A549 (cell line): Measurements from ENCODE around the gene GAL3ST2. TPM values are rescaled to one million over a fixed set of nuclear protein-coding genes. Genes with fewer than 3 reads are reported as not detected.

ENCODE experiments used
- ATAC-seq, 2 experiments: fragments of 200-7000 bp in 1 of 2; fragments of >200 bp in 1 of 2; cut with Nextera tagmentation in 1 of 2; cut with Tn5 transposase in 1 of 2; 3 replicates each; pipeline versions ENCODE4 v1.8.0 to v1.9.1; 2018 to 2020; ENCODE audit warnings: mild to moderate bottlenecking in 1 of 2, moderate library complexity in 1 of 2
- CTCF ChIA-PET: fragments of 300-600 bp; sonication (Branson Sonifier 250); formaldehyde crosslinking; extraction: SDS; loops from one replicate; lab custom pipeline; 2021; ENCODE audit warnings: antibody characterized with exemption, inconsistent platforms; lab: Yijun Ruan, JAX
- POLR2A ChIA-PET: fragments of 350-600 bp; formaldehyde crosslinking; extraction: SDS; loops from one replicate; lab custom pipeline; 2021; ENCODE audit warnings: antibody characterized with exemption, inconsistent platforms; lab: Yijun Ruan, JAX
- DNase-seq, 2 experiments: peaks; one replicate each; pipeline versions ENCODE4 v3.0.0 to v3.0.0-alpha.2; 2011 to 2016; ENCODE audit warnings: low read depth in 1 of 2, low spot score in 1 of 2
- FAIRE-seq: peaks from 2 replicates; lab custom pipeline; 2011; peaks lifted over from hg19 to GRCh38; lab: Jason Lieb, UNC
- H3K27ac ChIP-seq, 2 experiments: fragments of >200 bp; sonication (Bioruptor Twin); formaldehyde crosslinking; 3 replicates each; pipeline ENCODE4 v1.5.1; 2016 to 2017
- H3K4me1 ChIP-seq: fragments of >200 bp; sonication (Bioruptor Twin); formaldehyde crosslinking; 3 replicates; pipeline ENCODE4 v1.6.1; 2016
- H3K4me2 ChIP-seq: fragments of >200 bp; sonication (Bioruptor Twin); formaldehyde crosslinking; 3 replicates; pipeline ENCODE4 v1.6.1; 2016
- H3K4me3 ChIP-seq: fragments of >200 bp; sonication (Bioruptor Twin); formaldehyde crosslinking; 3 replicates; pipeline ENCODE4 v1.5.1; 2016
- H3K9me3 ChIP-seq: fragments of >200 bp; sonication (Bioruptor Twin); formaldehyde crosslinking; 3 replicates; pipeline ENCODE4 v1.6.1; 2016
- BHLHE40 ChIP-seq: IDR thresholded peaks from 2 replicates; pipeline ENCODE4 v1.6.1; 2012; ENCODE audit warnings: low read depth, low read length, inconsistent platforms
- CBX8 ChIP-seq: fragments of 200-600 bp; sonication (generic); IDR thresholded peaks from 2 replicates; pipeline ENCODE4 v1.6.1; 2016
- CHD4 ChIP-seq: fragments of 200-600 bp; sonication (generic); IDR thresholded peaks from 2 replicates; pipeline ENCODE4 v1.6.1; 2016; ENCODE audit warnings: antibody characterized with exemption, mild to moderate bottlenecking, borderline replicate concordance
- EHF ChIP-seq: fragments of 250-450 bp; sonication (Bioruptor Pico); IDR thresholded peaks from 2 replicates; pipeline ENCODE4 v1.5.0; 2020; ENCODE audit warnings: mild to moderate bottlenecking
- EP300 ChIP-seq, 2 experiments: fragments of >200 bp; sonication (Bioruptor Twin); formaldehyde crosslinking; IDR thresholded peaks; 2 replicates in 1 of 2; 3 replicates in 1 of 2; pipeline ENCODE4 v1.6.1; 2016 to 2017
- FOXS1 ChIP-seq: fragments of 250-450 bp; sonication (Bioruptor Pico); IDR thresholded peaks from 2 replicates; pipeline ENCODE4 v1.5.0; 2020; ENCODE audit warnings: mild to moderate bottlenecking, moderate library complexity
- HOXA7 ChIP-seq: fragments of 250-450 bp; sonication (Bioruptor Pico); IDR thresholded peaks from 2 replicates; pipeline ENCODE4 v1.5.0; 2020; ENCODE audit warnings: mild to moderate bottlenecking, moderate library complexity
- HOXB13 ChIP-seq: fragments of 250-450 bp; sonication (Bioruptor Pico); IDR thresholded peaks from 2 replicates; pipeline ENCODE4 v1.5.0; 2020; ENCODE audit warnings: low read depth, mild to moderate bottlenecking, moderate library complexity
- NPAS2 ChIP-seq: fragments of 250-450 bp; sonication (Bioruptor Pico); IDR thresholded peaks from 2 replicates; pipeline ENCODE4 v1.8.0; 2022; ENCODE audit warnings: mild to moderate bottlenecking, moderate library complexity, borderline replicate concordance
- POLR2AphosphoS2 ChIP-seq: conservative IDR thresholded peaks from 2 replicates; pipeline ENCODE4 v1.6.1; 2012; ENCODE audit warnings: low read length, improper control_type of control experiment, inconsistent platforms
- RAD21 ChIP-seq, 2 experiments: fragments of >200 bp in 1 of 2; sonication (Bioruptor Twin) in 1 of 2; formaldehyde crosslinking in 1 of 2; IDR thresholded peaks in 1 of 2; conservative IDR thresholded peaks in 1 of 2; 2 replicates in 1 of 2; 3 replicates in 1 of 2; pipeline ENCODE4 v1.6.1; 2012 to 2018; ENCODE audit warnings: inconsistent platforms in 1 of 2
- ZNF302 ChIP-seq: fragments of 250-450 bp; sonication (Bioruptor Pico); IDR thresholded peaks from 2 replicates; pipeline ENCODE4 v1.9.0; 2021; ENCODE audit warnings: inconsistent platforms, mild to moderate bottlenecking, moderate library complexity
- ZSCAN20 ChIP-seq: fragments of 250-450 bp; sonication (Bioruptor Pico); IDR thresholded peaks from 2 replicates; pipeline ENCODE4 v1.8.0; 2022; ENCODE audit warnings: mild to moderate bottlenecking, moderate library complexity
- WGBS: methylation state at CpG from one replicate; pipeline ENCODE4 v1.1.6; 2017; ENCODE audit errors: missing lambda C conversion rate; 5-methylcytosine and 5-hydroxymethylcytosine counted together
- polyA plus RNA-seq, 4 experiments: library from polyadenylated mRNA; depleted of rRNA in 3 of 4; stranded (reverse); fragments of >200 nt; fragmentation: RNase III in 1 of 4; extraction: RNeasy Plus Mini Kit Qiagen cat#74134 plus additional on column Dnase treatment in 1 of 4; gene quantifications; 2 replicates in 3 of 4; 3 replicates in 1 of 4; pipeline ENCODE4 v1.2.3, GENCODE V29; 2011 to 2017
- TF ChIP-seq, protein P1 (sequence below): fragments of 250-450 bp; sonication (Bioruptor Pico); IDR thresholded peaks from 2 replicates; pipeline ENCODE4 v1.5.0; 2020; ENCODE audit warnings: low read depth, mild to moderate bottlenecking, moderate library complexity
- TF ChIP-seq, protein P2 (sequence below): fragments of >200 bp; sonication (Bioruptor Twin); formaldehyde crosslinking; IDR thresholded peaks from 3 replicates; pipeline ENCODE4 v1.6.1; 2016
- TF ChIP-seq, protein P3 (sequence below): fragments of 450-650 bp; IDR thresholded peaks from 2 replicates; pipeline ENCODE4 v1.6.1; 2014; ENCODE audit warnings: antibody characterized with exemption

The GAL3ST2 gene
- polyA plus RNA-seq, 2 of the 4 experiments (the other 2 are of a cell fraction): 0.61 TPM; not detected in 1

DNA sequence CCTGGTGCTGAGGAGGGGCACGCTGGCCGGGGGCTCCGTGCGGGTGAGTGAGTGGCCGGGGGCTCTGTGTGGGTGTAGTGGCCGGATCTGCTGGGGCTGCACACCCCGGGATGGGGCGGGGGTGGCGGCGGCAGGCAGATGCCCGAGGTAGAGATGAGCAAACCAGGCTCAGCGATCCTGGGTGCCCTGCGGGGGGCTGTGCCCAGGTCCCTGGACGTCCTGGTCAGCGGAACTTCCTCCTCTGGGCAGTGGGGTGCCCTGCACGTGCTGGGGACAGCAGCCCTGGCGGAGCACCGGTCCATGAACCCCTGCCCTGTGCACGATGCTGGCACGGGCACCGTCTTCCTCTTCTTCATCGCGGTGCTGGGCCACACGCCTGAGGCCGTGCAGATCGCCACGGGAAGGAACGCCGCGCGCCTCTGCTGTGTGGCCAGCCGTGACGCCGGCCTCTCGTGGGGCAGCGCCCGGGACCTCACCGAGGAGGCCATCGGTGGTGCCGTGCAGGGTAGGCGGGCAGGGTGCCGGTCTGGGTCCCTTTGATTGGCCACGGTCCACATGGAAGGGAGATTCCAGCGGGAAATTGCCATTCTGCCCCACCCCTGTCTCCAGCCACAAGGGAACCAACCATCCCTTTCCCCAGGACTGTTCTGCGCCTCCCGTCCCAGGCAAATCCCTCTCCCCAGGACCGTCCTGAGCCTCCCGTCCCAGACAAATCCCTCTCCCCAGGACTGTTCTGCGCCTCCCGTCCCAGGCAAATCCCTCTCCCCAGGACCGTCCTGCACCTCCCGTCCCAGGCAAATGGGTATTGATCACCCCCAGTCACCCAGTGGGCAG lies 38.2 kb downstream of the GAL3ST2 start:
- no peak overlapping the region for H3K4me2 ChIP-seq
- CTCF ChIA-PET: no interaction called here
- H3K27ac ChIP-seq: no peak overlapping the region
- no peaks in the 10 kb centered on the region for H3K9me3 ChIP-seq
- DNase-seq (no peak), FAIRE-seq (no peak), ATAC-seq (peak; percentile 16 to 66; a peak in 5 of 6 replicates)
- POLR2A ChIA-PET: no interaction called here
- H3K4me3 ChIP-seq: no peak overlapping the region
- no peaks in the 10 kb centered on the region for H3K4me1 ChIP-seq
- 64% methylated on average over 27 of the region's 52 CpGs for WGBS
- no peak for TF ChIP-seq FOXS1
- TF ChIP-seq HOXA7: no peak
- no peak for TF ChIP-seq CHD4
- TF ChIP-seq CBX8: no peak
- TF ChIP-seq, all 56 proteins: peak for 0

DNA sequence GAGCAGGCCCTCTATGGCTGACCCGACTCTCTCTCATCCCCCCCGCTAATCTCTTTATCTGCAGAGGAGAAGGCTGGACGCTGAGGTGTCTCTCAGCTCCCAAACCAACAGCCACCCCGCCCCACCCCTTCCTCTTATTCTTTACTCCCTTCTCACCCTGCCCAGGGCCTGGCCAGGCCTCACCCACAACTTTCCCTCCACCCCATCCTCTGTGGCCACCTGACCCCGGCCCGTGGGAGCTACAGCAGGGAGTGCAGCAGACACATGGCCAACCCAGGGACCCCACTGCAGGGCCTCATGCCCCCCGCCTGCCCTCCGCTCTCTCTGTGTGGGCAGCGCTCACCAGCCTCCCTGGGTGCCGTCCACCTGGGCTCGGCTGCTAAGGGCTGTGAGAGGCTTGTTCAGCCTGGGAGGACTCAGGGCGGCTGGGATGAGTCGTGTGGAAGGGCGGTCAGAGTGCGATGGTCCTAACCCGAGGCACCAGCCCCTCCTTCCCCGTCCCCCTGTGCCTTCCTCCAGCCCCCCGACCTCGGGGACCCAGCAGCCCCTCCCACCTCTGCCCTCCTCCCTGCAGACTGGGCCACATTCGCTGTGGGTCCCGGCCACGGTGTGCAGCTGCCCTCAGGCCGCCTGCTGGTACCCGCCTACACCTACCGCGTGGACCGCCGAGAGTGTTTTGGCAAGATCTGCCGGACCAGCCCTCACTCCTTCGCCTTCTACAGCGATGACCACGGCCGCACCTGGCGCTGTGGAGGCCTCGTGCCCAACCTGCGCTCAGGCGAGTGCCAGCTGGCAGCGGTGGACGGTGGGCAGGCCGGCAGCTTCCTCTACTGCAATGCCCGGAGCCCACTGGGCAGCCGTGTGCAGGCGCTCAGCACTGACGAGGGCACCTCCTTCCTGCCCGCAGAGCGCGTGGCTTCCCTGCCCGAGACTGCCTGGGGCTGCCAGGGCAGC lies 39.1 kb downstream of the GAL3ST2 start:
- TF ChIP-seq EP300 (IDR thresholded peaks at IDR 0.05): no peak
- TF ChIP-seq, protein P1, sequence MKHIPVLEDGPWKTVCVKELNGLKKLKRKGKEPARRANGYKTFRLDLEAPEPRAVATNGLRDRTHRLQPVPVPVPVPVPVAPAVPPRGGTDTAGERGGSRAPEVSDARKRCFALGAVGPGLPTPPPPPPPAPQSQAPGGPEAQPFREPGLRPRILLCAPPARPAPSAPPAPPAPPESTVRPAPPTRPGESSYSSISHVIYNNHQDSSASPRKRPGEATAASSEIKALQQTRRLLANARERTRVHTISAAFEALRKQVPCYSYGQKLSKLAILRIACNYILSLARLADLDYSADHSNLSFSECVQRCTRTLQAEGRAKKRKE (CRISPR knock-in tag): no peak
- no peak for TF ChIP-seq POLR2AphosphoS2
- no peak for TF ChIP-seq HOXB13 (CRISPR knock-in tag)
- TF ChIP-seq ZNF302 (CRISPR knock-in tag): no peak
- TF ChIP-seq CHD4: no peak
- no peak for TF ChIP-seq RAD21 (conservative IDR thresholded peaks at IDR 0.05 in 1 of 2, IDR thresholded peaks at IDR 0.05 in 1 of 2)
- 73% methylated on average over 28 of the region's 48 CpGs for WGBS

DNA sequence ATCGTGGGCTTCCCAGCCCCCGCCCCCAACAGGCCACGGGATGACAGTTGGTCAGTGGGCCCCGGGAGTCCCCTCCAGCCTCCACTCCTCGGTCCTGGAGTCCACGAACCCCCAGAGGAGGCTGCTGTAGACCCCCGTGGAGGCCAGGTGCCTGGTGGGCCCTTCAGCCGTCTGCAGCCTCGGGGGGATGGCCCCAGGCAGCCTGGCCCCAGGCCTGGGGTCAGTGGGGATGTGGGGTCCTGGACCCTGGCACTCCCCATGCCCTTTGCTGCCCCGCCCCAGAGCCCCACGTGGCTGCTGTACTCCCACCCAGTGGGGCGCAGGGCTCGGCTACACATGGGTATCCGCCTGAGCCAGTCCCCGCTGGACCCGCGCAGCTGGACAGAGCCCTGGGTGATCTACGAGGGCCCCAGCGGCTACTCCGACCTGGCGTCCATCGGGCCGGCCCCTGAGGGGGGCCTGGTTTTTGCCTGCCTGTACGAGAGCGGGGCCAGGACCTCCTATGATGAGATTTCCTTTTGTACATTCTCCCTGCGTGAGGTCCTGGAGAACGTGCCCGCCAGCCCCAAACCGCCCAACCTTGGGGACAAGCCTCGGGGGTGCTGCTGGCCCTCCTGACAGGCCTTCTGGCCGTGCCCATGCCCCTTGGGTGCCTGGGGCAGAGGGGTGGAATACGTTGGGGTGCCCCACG lies 40.0 kb downstream of the GAL3ST2 start:
- Histone ChIP-seq H3K4me1 (no peaks in the 10 kb centered on the region), H3K27ac (no peak overlapping the region), H3K4me2 (no peak overlapping the region), H3K9me3 (no peaks in the 10 kb centered on the region), H3K4me3 (no peak overlapping the region)
- FAIRE-seq (no peak), DNase-seq (no peak), ATAC-seq (no peak)
- 44% methylated on average over 12 of the region's 33 CpGs for WGBS
- POLR2A ChIA-PET: interaction anchor here (0.6 kb wide), 1 partner anchor 130 kb away, joined by 3 read pairs; the partner anchor contains the start of gene DTYMK
- CTCF ChIA-PET: interaction anchor here (0.8 to 1.5 kb wide), 2 partner anchors 26 to 60 kb away, joined by 4 read pairs; no protein-coding TSS in a partner anchor
- TF ChIP-seq BHLHE40 (no peak), FOXS1 (no peak), NPAS2 (CRISPR knock-in tag) (no peak), CHD4 (no peak), ZSCAN20 (CRISPR knock-in tag) (no peak), HOXA7 (no peak), EHF (no peak)
- TF ChIP-seq, protein P2, sequence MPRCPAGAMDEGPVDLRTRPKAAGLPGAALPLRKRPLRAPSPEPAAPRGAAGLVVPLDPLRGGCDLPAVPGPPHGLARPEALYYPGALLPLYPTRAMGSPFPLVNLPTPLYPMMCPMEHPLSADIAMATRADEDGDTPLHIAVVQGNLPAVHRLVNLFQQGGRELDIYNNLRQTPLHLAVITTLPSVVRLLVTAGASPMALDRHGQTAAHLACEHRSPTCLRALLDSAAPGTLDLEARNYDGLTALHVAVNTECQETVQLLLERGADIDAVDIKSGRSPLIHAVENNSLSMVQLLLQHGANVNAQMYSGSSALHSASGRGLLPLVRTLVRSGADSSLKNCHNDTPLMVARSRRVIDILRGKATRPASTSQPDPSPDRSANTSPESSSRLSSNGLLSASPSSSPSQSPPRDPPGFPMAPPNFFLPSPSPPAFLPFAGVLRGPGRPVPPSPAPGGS: no peak
- TF ChIP-seq, protein P3, sequence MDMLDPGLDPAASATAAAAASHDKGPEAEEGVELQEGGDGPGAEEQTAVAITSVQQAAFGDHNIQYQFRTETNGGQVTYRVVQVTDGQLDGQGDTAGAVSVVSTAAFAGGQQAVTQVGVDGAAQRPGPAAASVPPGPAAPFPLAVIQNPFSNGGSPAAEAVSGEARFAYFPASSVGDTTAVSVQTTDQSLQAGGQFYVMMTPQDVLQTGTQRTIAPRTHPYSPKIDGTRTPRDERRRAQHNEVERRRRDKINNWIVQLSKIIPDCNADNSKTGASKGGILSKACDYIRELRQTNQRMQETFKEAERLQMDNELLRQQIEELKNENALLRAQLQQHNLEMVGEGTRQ: no peak

More for the DNA sequence above, 39.1 kb downstream of the GAL3ST2 start:
- H3K4me3 ChIP-seq: no peak overlapping the region
- CTCF ChIA-PET: no interaction called here
- H3K9me3 ChIP-seq: no peaks in the 10 kb centered on the region
- H3K4me1 ChIP-seq: no peaks in the 10 kb centered on the region
- no peak for FAIRE-seq
- POLR2A ChIA-PET: no interaction called here
- no peak overlapping the region for H3K4me2 ChIP-seq
- DNase-seq: no peak
- ATAC-seq: peak in 1 of 2 experiments; percentile 3; a peak in 1 of 6 replicates
- H3K27ac ChIP-seq: no peak overlapping the region
